A549 (cell line): ENCODE data around the gene BAG3. TPM values are rescaled to one million over a fixed set of nuclear protein-coding genes. Genes with fewer than 3 reads are reported as not detected.

Source experiments
- ATAC-seq, 2 experiments: fragments of 200-7000 bp in 1 of 2; fragments of >200 bp in 1 of 2; cut with Nextera tagmentation in 1 of 2; cut with Tn5 transposase in 1 of 2; 3 replicates each; pipeline versions ENCODE4 v1.8.0 to v1.9.1; 2018 to 2020; ENCODE audit warnings: mild to moderate bottlenecking in 1 of 2, moderate library complexity in 1 of 2
- CTCF ChIA-PET: fragments of 300-600 bp; sonication (Branson Sonifier 250); formaldehyde crosslinking; extraction: SDS; loops from one replicate; lab custom pipeline; 2021; ENCODE audit warnings: antibody characterized with exemption, inconsistent platforms; lab: Yijun Ruan, JAX
- POLR2A ChIA-PET: fragments of 350-600 bp; formaldehyde crosslinking; extraction: SDS; loops from one replicate; lab custom pipeline; 2021; ENCODE audit warnings: antibody characterized with exemption, inconsistent platforms; lab: Yijun Ruan, JAX
- DNase-seq, 2 experiments: peaks; one replicate each; pipeline versions ENCODE4 v3.0.0 to v3.0.0-alpha.2; 2011 to 2016; ENCODE audit warnings: low read depth in 1 of 2, low spot score in 1 of 2
- FAIRE-seq: peaks from 2 replicates; lab custom pipeline; 2011; peaks lifted over from hg19 to GRCh38; lab: Jason Lieb, UNC
- H3K27ac ChIP-seq, 2 experiments: fragments of >200 bp; sonication (Bioruptor Twin); formaldehyde crosslinking; 3 replicates each; pipeline ENCODE4 v1.5.1; 2016 to 2017
- H3K4me1 ChIP-seq: fragments of >200 bp; sonication (Bioruptor Twin); formaldehyde crosslinking; 3 replicates; pipeline ENCODE4 v1.6.1; 2016
- H3K4me2 ChIP-seq: fragments of >200 bp; sonication (Bioruptor Twin); formaldehyde crosslinking; 3 replicates; pipeline ENCODE4 v1.6.1; 2016
- H3K4me3 ChIP-seq: fragments of >200 bp; sonication (Bioruptor Twin); formaldehyde crosslinking; 3 replicates; pipeline ENCODE4 v1.5.1; 2016
- H3K9me3 ChIP-seq: fragments of >200 bp; sonication (Bioruptor Twin); formaldehyde crosslinking; 3 replicates; pipeline ENCODE4 v1.6.1; 2016
- BHLHE40 ChIP-seq: IDR thresholded peaks from 2 replicates; pipeline ENCODE4 v1.6.1; 2012; ENCODE audit warnings: low read depth, low read length, inconsistent platforms
- CBX2 ChIP-seq: fragments of 200-600 bp; sonication (generic); IDR thresholded peaks from 2 replicates; pipeline ENCODE4 v1.6.1; 2016; ENCODE audit warnings: low read depth, mild to moderate bottlenecking, borderline replicate concordance
- CBX8 ChIP-seq: fragments of 200-600 bp; sonication (generic); IDR thresholded peaks from 2 replicates; pipeline ENCODE4 v1.6.1; 2016
- FOSB ChIP-seq: fragments of 250-450 bp; sonication (Bioruptor Pico); IDR thresholded peaks from 2 replicates; pipeline ENCODE4 v1.5.0; 2020; ENCODE audit warnings: mild to moderate bottlenecking, moderate library complexity
- FOXS1 ChIP-seq: fragments of 250-450 bp; sonication (Bioruptor Pico); IDR thresholded peaks from 2 replicates; pipeline ENCODE4 v1.5.0; 2020; ENCODE audit warnings: mild to moderate bottlenecking, moderate library complexity
- GATA3 ChIP-seq: IDR thresholded peaks from 2 replicates; pipeline ENCODE4 v1.6.1; 2012; ENCODE audit warnings: borderline replicate concordance
- HOXB13 ChIP-seq: fragments of 250-450 bp; sonication (Bioruptor Pico); IDR thresholded peaks from 2 replicates; pipeline ENCODE4 v1.5.0; 2020; ENCODE audit warnings: low read depth, mild to moderate bottlenecking, moderate library complexity
- HOXB5 ChIP-seq: fragments of 250-450 bp; sonication (Bioruptor Pico); IDR thresholded peaks from 2 replicates; pipeline ENCODE4 v1.5.0; 2020; ENCODE audit warnings: mild to moderate bottlenecking, moderate library complexity
- JUN ChIP-seq, 2 experiments: fragments of >200 bp; sonication (Bioruptor Twin); formaldehyde crosslinking; IDR thresholded peaks; 2 replicates in 1 of 2; 3 replicates in 1 of 2; pipeline ENCODE4 v1.6.1; 2016 to 2017
- JUNB ChIP-seq: fragments of >200 bp; sonication (Bioruptor Twin); formaldehyde crosslinking; IDR thresholded peaks from 2 replicates; pipeline ENCODE4 v1.6.1; 2016
- KDM1A ChIP-seq: fragments of 200-600 bp; sonication (generic); IDR thresholded peaks from 2 replicates; pipeline ENCODE4 v1.6.1; 2016; ENCODE audit warnings: low read depth, mild to moderate bottlenecking
- MAFK ChIP-seq: fragments of 450-650 bp; IDR thresholded peaks from 2 replicates; pipeline ENCODE4 v1.6.1; 2014; ENCODE audit not compliant: partially characterized antibody
- MYC ChIP-seq: IDR thresholded peaks from 2 replicates; pipeline ENCODE4 v1.6.1; 2012; ENCODE audit warnings: mild to moderate bottlenecking, inconsistent platforms, low read length, improper control_type of control experiment, borderline replicate concordance
- PHF8 ChIP-seq: fragments of 200-600 bp; sonication (generic); IDR thresholded peaks from 2 replicates; pipeline ENCODE4 v1.6.1; 2016; ENCODE audit warnings: low read depth, mild to moderate bottlenecking, antibody characterized with exemption, moderate library complexity, borderline replicate concordance
- POLR2A ChIP-seq: IDR thresholded peaks from 2 replicates; pipeline ENCODE4 v1.6.1; 2012; ENCODE audit warnings: mild to moderate bottlenecking, low read length
- TFCP2L1 ChIP-seq: fragments of 250-450 bp; sonication (Bioruptor Pico); IDR thresholded peaks from 2 replicates; pipeline ENCODE4 v1.5.0; 2021; ENCODE audit warnings: mild to moderate bottlenecking
- ZC3H11A ChIP-seq: fragments of 450-650 bp; IDR thresholded peaks from 2 replicates; pipeline ENCODE4 v1.6.1; 2014; ENCODE audit warnings: antibody characterized with exemption, mild to moderate bottlenecking
- ZFP36 ChIP-seq: fragments of 450-650 bp; IDR thresholded peaks from 2 replicates; pipeline ENCODE4 v1.6.1; 2014; ENCODE audit warnings: borderline replicate concordance; ENCODE audit not compliant: partially characterized antibody
- ZSCAN20 ChIP-seq: fragments of 250-450 bp; sonication (Bioruptor Pico); IDR thresholded peaks from 2 replicates; pipeline ENCODE4 v1.8.0; 2022; ENCODE audit warnings: mild to moderate bottlenecking, moderate library complexity
- WGBS: methylation state at CpG from one replicate; pipeline ENCODE4 v1.1.6; 2017; ENCODE audit errors: missing lambda C conversion rate; 5-methylcytosine and 5-hydroxymethylcytosine counted together
- polyA plus RNA-seq, 4 experiments: library from polyadenylated mRNA; depleted of rRNA in 3 of 4; stranded (reverse); fragments of >200 nt; fragmentation: RNase III in 1 of 4; extraction: RNeasy Plus Mini Kit Qiagen cat#74134 plus additional on column Dnase treatment in 1 of 4; gene quantifications; 2 replicates in 3 of 4; 3 replicates in 1 of 4; pipeline ENCODE4 v1.2.3, GENCODE V29; 2011 to 2017
- TF ChIP-seq, protein P1 (sequence below): fragments of 150-350 bp; IDR thresholded peaks from 2 replicates; pipeline ENCODE4 v1.6.1; 2014; ENCODE audit warnings: low read depth, mild to moderate bottlenecking, low read length
- TF ChIP-seq, protein P2 (sequence below): fragments of >200 bp; sonication (Bioruptor Twin); formaldehyde crosslinking; IDR thresholded peaks from 3 replicates; pipeline ENCODE4 v1.5.1; 2016
- TF ChIP-seq, protein P3 (sequence below): IDR thresholded peaks from 2 replicates; pipeline ENCODE4 v1.6.1; 2012
- TF ChIP-seq, protein P4 (sequence below): fragments of >200 bp; sonication (Bioruptor Twin); formaldehyde crosslinking; IDR thresholded peaks from 2 replicates; pipeline ENCODE4 v1.6.1; 2016

BAG3 gene
- polyA plus RNA-seq, 2 of the 4 experiments (the other 2 are of a cell fraction) = 10.7 to 58.4 TPM

DNA sequence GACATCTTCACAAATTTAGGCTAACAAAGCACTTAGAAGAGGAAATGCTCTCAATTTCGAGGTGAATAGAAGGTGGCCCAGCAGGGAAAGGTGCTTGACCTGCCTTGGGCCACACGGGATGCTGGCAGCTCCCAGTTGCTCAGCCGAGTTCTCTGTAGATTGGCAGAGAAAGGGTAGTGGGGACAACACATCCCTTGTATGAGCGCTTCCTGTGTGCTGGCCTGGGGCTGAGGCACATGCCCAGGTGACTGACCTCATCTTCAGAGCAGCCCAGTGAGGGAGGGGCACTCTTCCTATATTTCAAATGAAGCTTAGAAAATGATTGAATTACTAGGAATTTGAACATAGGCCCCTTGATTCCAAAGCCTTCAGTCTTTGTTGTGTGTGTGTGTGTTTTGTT is 20.2 kb downstream of the BAG3 start:
- POLR2A ChIA-PET = interaction anchor here (0.9 kb wide), 1 partner anchor 221 kb away, joined by 3 read pairs; the partner anchor contains the start of gene SEC23IP
- WGBS = 82% methylated on average over 4 of the region's 4 CpGs
- CTCF ChIA-PET = interaction anchor here (0.6 to 6.1 kb wide), 5 partner anchors 9 to 193 kb away, joined by 3 to 36 read pairs (median 7); no protein-coding TSS in a partner anchor
- FAIRE-seq (no peak), DNase-seq (no peak), ATAC-seq (no peak)
- Histone ChIP-seq H3K4me2 (no peak overlapping the region), H3K27ac (peak overlapping the region; percentile 33 to 91; a peak in 3 of 6 replicates), H3K4me3 (no peak overlapping the region), H3K9me3 (no peaks in the 10 kb centered on the region), H3K4me1 (peaks cover 69% of the 10 kb centered on the region)
- TF ChIP-seq POLR2A (no peak), ZC3H11A (no peak), FOXS1 (CRISPR knock-in tag) (no peak), MYC (no peak), PHF8 (no peak), GATA3 (no peak), ZSCAN20 (CRISPR knock-in tag) (no peak), JUNB (no peak), JUN (IDR thresholded peaks at IDR 0.05) (no peak), FOSB (CRISPR knock-in tag) (no peak), MAFK (no peak), HOXB13 (CRISPR knock-in tag) (no peak), TFCP2L1 (no peak)
- TF ChIP-seq, protein P1, sequence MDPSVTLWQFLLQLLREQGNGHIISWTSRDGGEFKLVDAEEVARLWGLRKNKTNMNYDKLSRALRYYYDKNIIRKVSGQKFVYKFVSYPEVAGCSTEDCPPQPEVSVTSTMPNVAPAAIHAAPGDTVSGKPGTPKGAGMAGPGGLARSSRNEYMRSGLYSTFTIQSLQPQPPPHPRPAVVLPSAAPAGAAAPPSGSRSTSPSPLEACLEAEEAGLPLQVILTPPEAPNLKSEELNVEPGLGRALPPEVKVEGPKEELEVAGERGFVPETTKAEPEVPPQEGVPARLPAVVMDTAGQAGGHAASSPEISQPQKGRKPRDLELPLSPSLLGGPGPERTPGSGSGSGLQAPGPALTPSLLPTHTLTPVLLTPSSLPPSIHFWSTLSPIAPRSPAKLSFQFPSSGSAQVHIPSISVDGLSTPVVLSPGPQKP = no peak
- TF ChIP-seq, protein P2, sequence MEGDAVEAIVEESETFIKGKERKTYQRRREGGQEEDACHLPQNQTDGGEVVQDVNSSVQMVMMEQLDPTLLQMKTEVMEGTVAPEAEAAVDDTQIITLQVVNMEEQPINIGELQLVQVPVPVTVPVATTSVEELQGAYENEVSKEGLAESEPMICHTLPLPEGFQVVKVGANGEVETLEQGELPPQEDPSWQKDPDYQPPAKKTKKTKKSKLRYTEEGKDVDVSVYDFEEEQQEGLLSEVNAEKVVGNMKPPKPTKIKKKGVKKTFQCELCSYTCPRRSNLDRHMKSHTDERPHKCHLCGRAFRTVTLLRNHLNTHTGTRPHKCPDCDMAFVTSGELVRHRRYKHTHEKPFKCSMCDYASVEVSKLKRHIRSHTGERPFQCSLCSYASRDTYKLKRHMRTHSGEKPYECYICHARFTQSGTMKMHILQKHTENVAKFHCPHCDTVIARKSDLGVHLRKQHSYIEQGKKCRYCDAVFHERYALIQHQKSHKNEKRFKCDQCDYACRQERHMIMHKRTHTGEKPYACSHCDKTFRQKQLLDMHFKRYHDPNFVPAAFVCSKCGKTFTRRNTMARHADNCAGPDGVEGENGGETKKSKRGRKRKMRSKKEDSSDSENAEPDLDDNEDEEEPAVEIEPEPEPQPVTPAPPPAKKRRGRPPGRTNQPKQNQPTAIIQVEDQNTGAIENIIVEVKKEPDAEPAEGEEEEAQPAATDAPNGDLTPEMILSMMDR = no peak

DNA sequence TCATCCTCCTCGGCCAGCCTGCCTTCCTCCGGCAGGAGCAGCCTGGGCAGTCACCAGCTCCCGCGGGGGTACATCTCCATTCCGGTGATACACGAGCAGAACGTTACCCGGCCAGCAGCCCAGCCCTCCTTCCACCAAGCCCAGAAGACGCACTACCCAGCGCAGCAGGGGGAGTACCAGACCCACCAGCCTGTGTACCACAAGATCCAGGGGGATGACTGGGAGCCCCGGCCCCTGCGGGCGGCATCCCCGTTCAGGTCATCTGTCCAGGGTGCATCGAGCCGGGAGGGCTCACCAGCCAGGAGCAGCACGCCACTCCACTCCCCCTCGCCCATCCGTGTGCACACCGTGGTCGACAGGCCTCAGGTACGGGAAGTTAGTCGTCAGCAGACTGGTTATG is 21.1 kb downstream of the BAG3 start:
- DNase-seq (no peak), FAIRE-seq (no peak), ATAC-seq (no peak)
- no peaks in the 10 kb centered on the region for H3K9me3 ChIP-seq
- TF ChIP-seq ZFP36 = no peak
- H3K4me3 ChIP-seq = no peak overlapping the region
- H3K27ac ChIP-seq = 0 out of 6 replicates have a peak overlapping the region, but pooled peaks of 1 of the 2 experiments have one; percentile 23
- no peak overlapping the region for H3K4me2 ChIP-seq
- WGBS = 97% methylated on average over 19 of the region's 23 CpGs
- ChIA-PET POLR2A (no interaction called here), CTCF (interaction anchor here (0.6 to 1.9 kb wide), 6 partner anchors 8 to 187 kb away, joined by 3 to 7 read pairs (median 4); no protein-coding TSS in a partner anchor)
- H3K4me1 ChIP-seq = peaks cover 63% of the 10 kb centered on the region

DNA sequence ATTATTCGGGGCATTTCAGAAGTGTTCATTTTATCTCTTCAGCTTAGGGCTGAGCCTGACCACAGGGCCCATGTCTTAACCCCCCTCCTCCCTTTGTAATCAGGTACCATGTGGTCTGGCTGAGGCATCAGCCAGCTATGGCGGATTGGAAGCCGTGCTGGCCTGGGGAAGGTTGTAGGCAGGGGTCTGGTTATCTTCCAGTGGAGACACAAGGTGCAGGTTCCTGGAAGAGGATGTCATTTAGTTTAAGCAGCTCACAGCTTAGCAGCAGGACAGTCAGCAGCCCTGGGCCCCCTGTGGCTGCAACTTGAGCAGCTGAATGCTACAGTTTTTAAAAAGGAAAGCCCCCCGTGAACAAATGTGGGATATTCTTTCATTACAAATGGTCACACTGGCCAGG is 22.1 kb downstream of the BAG3 start:
- no peak for ATAC-seq
- CTCF ChIA-PET = interaction anchor here (0.7 to 1.8 kb wide), 5 partner anchors 10 to 77 kb away, joined by 3 to 7 read pairs (median 4); no protein-coding TSS in a partner anchor
- H3K9me3 ChIP-seq = no peaks in the 10 kb centered on the region
- H3K27ac ChIP-seq = 0 out of 6 replicates have a peak overlapping the region, but pooled peaks of 1 of the 2 experiments have one; percentile 40
- no peak overlapping the region for H3K4me3 ChIP-seq
- H3K4me1 ChIP-seq = peaks cover 60% of the 10 kb centered on the region
- no peak for DNase-seq
- TF ChIP-seq BHLHE40 (no peak), HOXB5 (CRISPR knock-in tag) (no peak), CBX8 (no peak), CBX2 (no peak), GATA3 (no peak), KDM1A (no peak), TFCP2L1 (no peak)
- TF ChIP-seq, protein P3, sequence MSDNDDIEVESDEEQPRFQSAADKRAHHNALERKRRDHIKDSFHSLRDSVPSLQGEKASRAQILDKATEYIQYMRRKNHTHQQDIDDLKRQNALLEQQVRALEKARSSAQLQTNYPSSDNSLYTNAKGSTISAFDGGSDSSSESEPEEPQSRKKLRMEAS = no peak
- TF ChIP-seq, protein P4, sequence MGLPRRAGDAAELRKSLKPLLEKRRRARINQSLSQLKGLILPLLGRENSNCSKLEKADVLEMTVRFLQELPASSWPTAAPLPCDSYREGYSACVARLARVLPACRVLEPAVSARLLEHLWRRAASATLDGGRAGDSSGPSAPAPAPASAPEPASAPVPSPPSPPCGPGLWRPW = no peak
- FAIRE-seq = no peak
- no peak overlapping the region for H3K4me2 ChIP-seq
- POLR2A ChIA-PET = interaction anchor here (0.6 kb wide), 1 partner anchor 19 kb away, joined by 3 read pairs; no protein-coding TSS in a partner anchor
- WGBS = 95% methylated on average over 4 of the region's 4 CpGs
